GM12892 (cell line): ENCODE results near the gene PDZD2.
"Not testable (repeated sequence)": the region's sequence is repeated elsewhere in the genome, so short reads cannot be mapped to it uniquely, and the experiment has no call there.

ENCODE experiments used
- DNase-seq: peaks from one replicate; pipeline ENCODE4 v3.0.0; 2011; ENCODE audit not compliant: insufficient read length
- FAIRE-seq: peaks from 2 replicates; lab custom pipeline; 2011; peaks lifted over from hg19 to GRCh38; lab: Jason Lieb, UNC
- POLR2A ChIP-seq: IDR thresholded peaks from 2 replicates; pipeline ENCODE4 v1.6.1; 2011; ENCODE audit warnings: low read depth, low read length, control low read depth
- POLR2AphosphoS5 ChIP-seq: IDR thresholded peaks from 2 replicates; pipeline ENCODE4 v1.6.1; 2011; ENCODE audit warnings: low read depth, low read length, control low read depth
- TAF1 ChIP-seq: IDR thresholded peaks from 2 replicates; pipeline ENCODE4 v1.6.1; 2011; ENCODE audit warnings: low read depth, mild to moderate bottlenecking, control low read depth, low read length, borderline replicate concordance

The PDZD2 gene

DNA sequence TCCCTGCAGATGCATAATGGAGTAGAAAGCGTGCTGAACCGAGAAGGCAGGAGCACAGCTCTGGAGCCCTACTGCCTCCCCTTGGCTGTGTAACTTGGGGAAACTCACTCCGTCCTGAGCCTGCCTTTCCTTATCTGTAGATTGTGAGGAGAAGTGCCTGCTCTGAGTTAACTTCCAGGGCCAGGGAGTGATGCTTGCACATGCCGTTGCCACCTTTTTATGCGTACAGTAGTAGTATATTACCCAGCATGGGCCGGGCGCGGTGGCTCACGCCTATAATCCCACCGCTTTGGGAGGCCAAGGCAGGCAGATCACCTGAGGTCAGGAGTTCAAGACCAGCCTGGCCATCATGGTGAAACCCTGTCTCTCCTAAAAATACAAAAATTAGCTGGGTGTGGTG, 87.1 kb downstream of the PDZD2 start:
- FAIRE-seq (no peak), DNase-seq (no peak)
- TF ChIP-seq TAF1 (no peak), POLR2AphosphoS5 (no peak), POLR2A (no peak)

DNA sequence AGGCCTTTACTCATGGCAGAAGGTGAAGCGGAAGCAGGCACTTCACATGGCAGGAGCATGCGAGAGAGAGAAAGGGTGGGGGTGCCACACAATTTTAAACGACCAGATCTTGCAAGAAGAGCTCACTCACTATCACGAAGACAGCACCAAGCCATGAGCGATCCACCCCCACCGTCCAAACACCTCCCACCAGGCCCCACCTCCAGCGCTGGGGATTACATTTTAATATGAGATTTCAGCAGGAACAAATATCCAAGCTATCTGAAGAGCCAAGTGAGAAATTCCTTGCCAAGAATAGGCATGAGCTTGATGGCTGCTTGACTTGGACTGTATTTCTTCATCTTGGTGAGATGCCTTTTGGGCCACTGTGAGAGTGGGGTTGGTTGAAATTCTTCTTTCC, 88.0 kb downstream of the PDZD2 start:
- FAIRE-seq, result no peak
- TF ChIP-seq POLR2A (no peak), POLR2AphosphoS5 (no peak)

DNA sequence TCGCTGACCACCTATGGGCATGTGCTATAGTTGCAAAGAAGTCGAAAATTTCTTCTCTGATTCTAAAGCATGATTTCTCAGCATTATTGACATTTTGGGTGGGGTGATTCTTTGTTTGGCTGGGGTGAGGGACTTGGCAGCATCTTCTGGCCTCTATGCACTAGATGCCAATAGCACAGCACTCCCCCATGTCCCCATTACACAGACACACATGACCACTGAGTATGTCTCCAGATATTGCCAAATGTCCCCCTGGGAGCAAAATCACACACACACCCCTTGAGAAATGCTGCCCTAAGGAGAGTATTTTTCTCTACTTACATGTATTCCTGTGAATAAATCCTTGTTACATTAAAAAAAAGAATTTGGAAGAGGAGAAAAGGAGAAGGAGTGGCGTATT, 89.1 kb downstream of the PDZD2 start:
- no peak for FAIRE-seq
- TF ChIP-seq POLR2A (no peak), POLR2AphosphoS5 (no peak), TAF1 (no peak)

More for the DNA sequence above, 88.0 kb downstream of the PDZD2 start:
- no peak for DNase-seq

DNA sequence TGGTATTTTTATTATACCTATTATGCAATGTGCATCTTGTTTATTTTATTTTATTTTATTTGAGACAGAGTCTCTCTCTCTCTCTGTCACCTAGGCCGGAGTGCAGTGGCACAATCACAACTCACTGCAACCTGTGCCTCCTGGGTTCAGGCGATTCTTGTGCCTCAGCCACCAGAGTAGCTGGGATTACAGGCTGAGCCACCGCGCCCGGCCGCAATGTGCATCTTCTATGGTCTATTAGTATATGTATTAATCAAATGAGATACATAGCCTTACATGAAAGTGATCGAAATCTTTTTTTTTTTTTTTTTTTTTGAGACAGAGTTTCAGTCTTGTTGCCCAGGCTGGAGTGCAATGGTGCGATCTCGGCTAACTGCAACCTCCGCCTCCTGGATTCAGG, 89.9 kb downstream of the PDZD2 start:
- not testable (repeated sequence) for FAIRE-seq, DNase-seq

More for the DNA sequence above, 89.1 kb downstream of the PDZD2 start:
- no peak for DNase-seq

DNA sequence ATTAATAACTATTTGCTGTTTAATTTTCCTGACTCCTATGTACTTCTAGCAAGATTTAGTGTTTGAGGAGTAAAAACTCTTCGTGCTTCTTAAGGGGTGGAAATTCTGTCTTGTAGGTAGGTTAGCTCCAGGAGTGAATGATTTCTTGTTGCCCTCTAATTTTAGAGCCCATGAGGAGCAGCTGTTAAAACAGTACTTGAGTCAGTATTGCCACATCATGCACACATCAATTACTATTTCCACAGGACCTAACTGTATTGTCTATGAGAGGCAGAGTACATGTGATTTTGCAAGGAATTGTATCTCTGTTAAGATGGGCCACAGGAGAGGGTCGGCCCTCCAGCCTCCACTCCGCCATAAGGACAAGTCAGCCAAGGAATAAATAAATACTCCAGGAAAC, 91.2 kb downstream of the PDZD2 start:
- DNase-seq (no peak), FAIRE-seq (no peak)
- TF ChIP-seq TAF1 (no peak), POLR2A (no peak), POLR2AphosphoS5 (no peak)

DNA sequence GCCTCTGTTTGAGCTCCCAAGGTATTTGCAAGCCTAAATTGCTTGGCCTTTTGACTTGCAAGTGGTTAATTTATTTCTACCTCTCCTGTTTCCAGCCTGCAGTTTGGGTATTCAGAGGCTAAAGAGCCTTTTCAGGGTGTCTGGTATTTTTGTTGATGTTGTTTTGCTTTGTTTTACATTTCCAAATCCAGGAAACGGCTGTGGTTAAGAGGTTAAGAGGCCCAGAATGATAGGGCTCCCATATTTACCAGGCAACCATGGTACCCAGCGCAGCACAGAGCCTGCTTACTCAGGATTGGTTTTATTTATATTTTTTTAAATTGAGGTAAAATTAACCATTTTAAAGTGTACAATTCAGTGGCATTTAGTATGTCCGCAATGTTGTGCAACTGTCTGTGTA, 92.1 kb downstream of the PDZD2 start:
- DNase-seq (no peak), FAIRE-seq (no peak)
- TF ChIP-seq POLR2AphosphoS5 (no peak), TAF1 (no peak), POLR2A (no peak)

DNA sequence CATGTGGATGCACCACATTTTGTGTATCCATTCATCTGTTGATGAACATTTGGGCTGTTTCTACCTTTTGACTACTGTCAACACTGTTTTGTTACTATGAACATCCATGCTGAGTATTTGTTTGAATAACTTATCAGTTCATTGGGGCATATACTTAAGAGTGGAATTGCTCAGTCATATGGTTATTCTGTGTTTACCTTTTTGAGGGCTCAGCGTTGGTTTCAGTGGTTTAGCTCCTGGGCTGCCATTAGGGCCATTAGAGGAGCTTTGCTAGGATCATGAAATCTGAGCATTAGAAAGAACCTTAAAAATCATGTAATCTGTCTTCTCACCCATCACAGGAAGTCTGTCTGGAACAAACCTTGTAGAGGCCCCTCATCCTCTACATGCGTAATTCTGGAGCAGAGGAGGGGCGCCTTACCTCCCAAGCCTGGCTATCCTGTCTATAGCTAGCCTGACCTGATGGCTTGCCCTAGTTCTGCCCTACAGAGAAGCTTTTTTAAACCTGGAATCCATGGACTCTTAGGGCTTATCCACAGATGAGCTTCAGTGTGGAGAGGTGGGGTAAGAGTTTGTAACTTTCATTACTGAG, 92.9 kb downstream of the PDZD2 start:
- DNase-seq (no peak), FAIRE-seq (no peak)
- TF ChIP-seq POLR2AphosphoS5, result no peak
- TF ChIP-seq TAF1, result no peak
- no peak for TF ChIP-seq POLR2A

DNA sequence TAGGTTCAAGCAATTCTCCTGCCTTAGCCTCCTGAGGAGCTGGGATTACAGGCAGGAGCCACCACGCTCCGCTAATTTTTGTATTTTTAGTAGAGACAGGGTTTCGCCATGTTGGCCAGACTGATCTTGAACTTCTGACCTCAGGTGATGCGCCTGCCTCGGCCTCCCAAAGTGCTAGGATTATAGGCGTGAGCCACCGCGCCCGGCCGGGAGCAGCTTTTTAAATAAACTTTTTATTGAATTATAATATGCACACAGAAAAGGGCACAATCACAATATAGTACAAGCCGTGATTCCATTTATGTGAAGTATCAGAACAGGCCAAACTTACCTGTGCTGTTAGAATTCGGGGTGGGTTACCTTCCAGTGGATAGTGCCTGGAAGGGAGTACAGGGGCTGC, 93.9 kb downstream of the PDZD2 start:
- FAIRE-seq, DNase-seq: not testable (repeated sequence)

DNA sequence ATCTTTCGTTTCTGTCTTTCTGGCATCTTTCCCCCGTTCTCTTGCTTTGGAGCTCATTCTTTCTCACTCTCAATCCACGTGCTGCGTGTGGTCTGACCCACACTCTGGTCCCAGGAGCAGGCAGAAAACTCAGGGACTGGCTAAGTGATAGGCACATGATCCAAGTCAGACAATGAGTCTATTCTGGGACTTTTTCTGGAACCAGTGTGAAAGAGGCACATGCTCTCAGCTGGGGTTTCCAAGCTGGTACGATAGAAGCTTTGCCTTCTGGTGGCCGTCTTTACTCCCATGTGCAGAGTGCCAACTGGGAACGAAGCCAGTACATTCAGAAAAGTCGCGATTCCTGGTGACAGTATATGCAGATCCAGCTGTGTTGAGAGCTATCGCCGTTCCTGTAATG, 94.4 kb downstream of the PDZD2 start:
- no peak for FAIRE-seq
- no peak for DNase-seq
- TF ChIP-seq TAF1 (no peak), POLR2AphosphoS5 (no peak), POLR2A (no peak)

DNA sequence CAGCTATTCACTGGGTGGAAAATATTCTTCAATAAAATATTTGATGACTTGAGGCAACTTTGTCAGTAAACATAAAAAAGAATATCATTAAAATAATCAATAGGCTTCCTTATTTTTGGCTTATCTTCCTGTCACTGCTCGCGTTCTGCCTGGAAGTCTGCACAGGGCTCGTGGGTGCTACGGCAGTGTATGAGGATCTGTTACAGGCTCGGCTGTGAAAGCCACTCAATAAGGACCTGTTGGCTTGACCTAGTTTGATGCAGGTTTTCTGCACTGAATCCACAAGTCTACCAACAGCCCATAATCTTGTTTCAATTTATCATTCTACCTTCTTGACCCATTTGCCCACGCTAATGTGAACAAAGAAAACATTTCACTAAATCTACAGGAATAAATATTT, 97.2 kb downstream of the PDZD2 start:
- TF ChIP-seq POLR2AphosphoS5 (no peak), POLR2A (no peak), TAF1 (no peak)
- FAIRE-seq (no peak), DNase-seq (no peak)

DNA sequence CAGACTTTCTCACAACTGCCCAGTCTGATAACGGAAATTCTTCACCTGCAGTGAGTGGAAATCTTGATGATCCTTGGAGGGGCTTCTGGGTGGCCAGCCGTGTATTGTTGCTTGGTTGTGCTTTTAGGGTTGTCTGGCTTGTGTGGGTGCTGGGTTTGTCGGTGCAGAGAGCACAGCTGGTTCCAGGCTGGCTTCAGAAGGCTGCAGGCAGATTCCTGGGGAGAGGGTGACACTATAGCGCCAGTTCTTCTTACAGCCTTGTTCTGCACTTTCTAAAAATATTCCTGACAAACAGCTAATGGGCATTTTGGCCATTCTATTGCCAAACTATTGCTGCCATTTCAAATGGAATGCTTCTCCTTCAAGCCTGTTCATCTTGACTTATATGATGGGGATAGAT, 99.3 kb downstream of the PDZD2 start:
- DNase-seq (no peak), FAIRE-seq (no peak)
- no peak for TF ChIP-seq TAF1
- no peak for TF ChIP-seq POLR2A
- no peak for TF ChIP-seq POLR2AphosphoS5

DNA sequence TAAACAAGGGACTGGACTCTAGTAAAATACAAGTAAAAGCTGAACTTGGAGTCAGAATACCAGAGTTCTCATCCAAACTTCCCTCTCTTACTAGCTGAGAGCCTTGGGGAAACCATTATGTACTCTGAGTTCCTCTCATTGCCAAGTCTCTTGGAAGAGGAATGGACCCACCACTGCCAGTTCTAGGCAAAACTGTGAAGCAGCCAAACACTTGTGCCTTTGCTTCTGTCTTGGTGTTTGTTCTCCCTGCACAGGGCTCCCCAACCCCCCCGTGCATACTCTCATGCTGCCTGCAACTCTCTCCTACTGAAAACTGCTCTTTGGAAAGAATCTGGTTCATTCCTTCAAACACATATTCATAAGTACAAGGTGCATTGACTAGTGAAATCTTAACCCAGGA, 102.6 kb downstream of the PDZD2 start:
- DNase-seq (no peak), FAIRE-seq (no peak)
- TF ChIP-seq TAF1, result no peak
- TF ChIP-seq POLR2A, result no peak
- TF ChIP-seq POLR2AphosphoS5, result no peak

DNA sequence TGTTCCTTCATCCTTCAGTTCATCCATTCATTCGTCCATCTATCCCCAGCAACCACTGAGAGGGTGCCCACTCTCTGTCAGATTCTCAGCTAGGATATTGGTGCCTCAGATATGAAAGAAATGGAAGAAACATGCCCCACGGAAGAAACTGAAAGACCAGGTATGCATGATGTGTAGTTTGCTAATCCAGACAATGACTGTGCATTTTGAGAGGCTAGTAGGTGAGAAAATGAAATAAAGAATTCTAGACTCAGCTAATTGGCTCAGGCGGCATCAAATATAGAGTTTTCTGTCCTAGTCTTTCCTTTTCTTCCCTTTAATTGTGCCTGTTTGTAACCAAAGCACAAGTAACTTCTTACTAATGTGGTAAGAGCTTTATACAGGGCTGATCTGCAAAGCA, 104.7 kb downstream of the PDZD2 start:
- FAIRE-seq (no peak), DNase-seq (no peak)
- TF ChIP-seq POLR2A, result no peak
- no peak for TF ChIP-seq TAF1
- TF ChIP-seq POLR2AphosphoS5, result no peak
